A172 (cell line): Measurements from ENCODE around the gene TMEM178B. TPM values are rescaled to one million over a fixed set of nuclear protein-coding genes. Genes with fewer than 3 reads are reported as not detected.

Experiments
- DNase-seq: peaks from one replicate; pipeline ENCODE4 v3.0.0-alpha.2; 2015; ENCODE audit warnings: low spot score
- total RNA-seq: library from RNA; depleted of rRNA; stranded (reverse); fragments of >200 nt; shearing (Covaris generic); gene quantifications from 2 replicates; pipeline ENCODE4 v1.2.3, GENCODE V29; 2014

TMEM178B gene
- total RNA-seq, 1 experiment from 2014 or later: 0.50 TPM

DNA sequence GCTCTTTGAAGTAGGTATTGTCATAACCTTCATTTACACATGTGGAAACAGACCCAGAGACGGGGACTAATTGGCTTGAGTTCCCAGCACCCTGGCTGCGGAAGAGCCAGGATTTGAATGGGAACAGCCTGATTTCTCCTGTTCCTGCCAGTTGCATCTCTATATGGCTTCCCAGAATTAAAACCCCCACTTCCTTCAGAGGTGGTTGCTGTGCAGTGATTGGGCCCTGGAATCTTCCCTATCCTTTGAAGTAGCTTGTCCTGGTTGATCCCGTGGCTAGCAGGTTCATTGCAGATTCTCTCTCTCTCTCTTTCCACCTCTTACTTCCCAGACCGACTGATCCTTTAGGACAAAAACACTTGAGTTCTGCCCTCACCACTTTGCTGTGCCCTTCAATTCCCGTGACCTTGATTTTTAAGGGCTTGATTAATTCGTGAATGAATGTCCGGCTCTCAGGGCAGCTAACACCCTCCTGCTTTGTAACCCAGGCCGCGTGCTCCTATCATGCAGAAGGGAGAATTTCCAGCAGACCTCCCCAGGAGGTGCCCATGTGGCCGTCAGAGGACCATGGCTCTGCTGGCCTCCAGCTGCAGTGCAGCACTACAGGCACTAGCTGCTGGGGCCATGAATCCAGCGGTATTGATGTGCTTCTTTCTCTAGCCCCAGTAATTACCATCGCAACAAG lies 356.7 kb downstream of the TMEM178B start:
- DNase-seq: no peak

DNA sequence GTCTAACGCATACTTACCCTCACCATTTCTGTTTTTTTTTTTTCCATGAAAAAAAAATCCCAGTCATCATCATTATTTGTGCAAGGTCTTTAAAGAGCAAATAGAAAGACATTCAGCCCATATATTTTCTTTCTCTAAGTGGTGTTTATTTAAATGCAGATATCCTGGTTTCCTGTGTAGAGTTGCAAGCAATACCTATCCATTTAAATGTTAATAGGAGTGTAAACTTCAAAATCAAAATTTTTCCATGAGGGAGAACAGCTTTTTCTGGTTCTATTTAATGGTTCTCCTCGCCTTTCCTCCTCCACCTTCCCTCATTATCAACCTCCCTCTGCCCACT lies 357.2 kb downstream of the TMEM178B start:
- no peak for DNase-seq

DNA sequence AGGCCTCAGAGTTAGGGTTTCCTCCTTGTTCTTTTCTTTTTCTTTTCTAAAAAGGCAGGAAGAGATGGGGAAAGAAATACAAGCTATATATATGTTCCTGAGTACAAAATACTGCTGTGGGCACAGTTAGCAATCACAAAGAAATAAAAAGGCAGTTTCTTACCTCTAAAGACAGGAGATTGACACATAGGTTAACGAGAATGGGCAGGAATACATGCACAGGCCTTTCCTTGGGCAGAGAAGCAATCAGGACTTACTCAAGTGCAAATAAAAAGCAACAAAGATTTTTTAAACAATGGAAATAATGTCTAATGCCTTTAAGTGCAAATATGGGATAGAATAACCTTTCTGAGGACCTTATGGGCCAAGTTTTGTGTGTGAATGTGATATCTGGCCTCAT lies 357.8 kb downstream of the TMEM178B start:
- no peak for DNase-seq

DNA sequence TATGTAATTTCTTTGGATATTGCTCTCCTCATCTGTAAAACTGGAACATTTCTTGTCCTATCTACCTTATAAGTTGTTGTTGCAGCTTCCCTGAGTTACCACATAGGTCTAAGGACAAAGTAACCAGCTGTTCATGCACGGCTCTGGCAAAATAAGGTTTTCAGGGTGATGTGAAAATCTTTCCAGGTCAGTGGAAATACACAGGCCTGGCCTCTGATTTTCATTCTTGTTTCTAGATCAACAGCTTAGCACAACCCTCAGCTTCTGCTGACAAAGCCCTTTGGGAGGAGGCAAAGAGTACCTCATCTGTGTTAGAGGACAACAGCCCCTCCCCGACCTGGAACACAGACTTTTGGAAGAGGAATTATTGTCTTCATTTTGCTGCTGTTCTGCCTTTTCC lies 359.8 kb downstream of the TMEM178B start:
- no peak for DNase-seq

DNA sequence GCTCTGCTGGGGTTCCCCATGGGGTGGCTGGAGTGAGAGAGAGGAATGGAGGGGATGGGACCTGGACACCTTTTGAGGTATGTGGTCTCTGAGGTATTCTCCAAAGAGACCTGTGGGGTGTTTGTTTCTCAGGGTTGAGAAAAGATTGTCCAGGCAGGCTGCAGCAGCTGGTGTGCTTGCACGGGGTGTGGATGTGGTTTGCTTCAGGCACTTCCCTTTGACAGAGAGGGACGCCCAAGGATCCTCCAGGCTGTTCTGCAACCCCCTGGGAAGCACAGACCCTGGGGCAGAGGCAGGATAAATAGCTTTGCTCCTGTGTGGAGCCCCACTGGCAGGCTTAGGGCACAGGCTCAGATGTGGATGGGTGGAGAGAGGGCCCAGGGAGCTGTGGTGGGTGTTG lies 362.3 kb downstream of the TMEM178B start:
- DNase-seq: no peak

DNA sequence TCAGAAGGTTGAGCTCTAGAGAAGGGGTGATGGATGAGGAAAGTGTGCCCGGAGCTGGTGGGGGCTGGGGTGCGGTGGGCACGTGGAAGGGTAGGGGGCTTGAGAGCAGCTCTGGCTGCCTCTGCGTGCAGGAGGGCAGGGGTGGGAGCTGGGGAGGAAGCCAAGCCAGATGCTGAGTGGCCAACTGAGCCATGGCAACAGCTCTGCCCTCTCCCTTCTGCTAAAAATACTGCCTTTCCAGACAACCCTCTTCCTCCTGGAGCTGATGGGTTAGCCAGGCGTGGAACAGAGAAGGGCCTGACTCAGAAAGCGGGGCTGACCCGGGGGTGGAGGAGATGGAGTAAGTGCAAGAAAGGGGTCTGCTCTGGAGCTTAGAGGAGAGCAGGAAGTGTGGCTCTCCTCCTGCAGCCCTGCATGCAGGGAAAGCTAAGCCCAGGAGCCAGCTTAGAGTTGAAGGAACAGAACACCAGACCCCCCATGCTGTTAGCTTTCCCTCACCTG lies 362.8 kb downstream of the TMEM178B start:
- no peak for DNase-seq

DNA sequence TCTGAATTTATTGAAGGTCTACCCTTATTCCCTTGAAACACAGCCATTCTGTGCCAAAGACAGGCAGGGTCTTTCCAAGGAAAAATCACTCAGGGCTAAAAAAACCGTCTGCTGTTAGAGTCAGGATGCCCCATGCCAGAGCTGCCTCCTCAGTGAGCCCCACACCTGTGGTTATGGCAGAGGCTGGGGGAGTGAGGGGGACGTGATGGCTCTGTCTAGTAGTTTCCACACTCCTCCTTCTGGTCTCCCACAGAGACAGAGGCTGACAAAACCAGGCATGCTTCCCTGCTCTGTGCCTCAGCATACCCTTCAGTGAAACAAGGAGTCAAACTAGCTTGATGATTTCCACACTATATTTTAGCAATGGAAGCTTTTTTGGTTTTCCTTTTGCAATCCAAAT lies 365.3 kb downstream of the TMEM178B start:
- no peak for DNase-seq

DNA sequence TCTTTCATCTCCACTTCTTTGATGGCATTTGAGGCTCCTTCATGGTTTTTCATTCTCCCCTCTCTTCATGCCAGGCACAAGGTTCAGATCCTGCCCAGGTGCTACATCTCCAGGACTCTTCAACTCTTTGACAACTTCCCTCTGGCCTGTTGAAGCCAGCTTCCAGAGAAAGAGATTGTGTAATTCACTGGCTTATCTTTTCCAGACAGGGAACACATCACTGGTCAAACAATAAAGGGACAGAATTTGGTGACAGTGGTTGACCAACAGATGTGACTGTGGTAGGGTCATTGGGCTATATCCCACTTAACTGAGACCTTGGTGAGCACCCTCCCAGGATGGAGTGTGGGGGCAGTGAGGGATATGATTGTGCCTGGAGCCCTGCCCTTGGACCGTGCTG lies 365.9 kb downstream of the TMEM178B start:
- no peak for DNase-seq

DNA sequence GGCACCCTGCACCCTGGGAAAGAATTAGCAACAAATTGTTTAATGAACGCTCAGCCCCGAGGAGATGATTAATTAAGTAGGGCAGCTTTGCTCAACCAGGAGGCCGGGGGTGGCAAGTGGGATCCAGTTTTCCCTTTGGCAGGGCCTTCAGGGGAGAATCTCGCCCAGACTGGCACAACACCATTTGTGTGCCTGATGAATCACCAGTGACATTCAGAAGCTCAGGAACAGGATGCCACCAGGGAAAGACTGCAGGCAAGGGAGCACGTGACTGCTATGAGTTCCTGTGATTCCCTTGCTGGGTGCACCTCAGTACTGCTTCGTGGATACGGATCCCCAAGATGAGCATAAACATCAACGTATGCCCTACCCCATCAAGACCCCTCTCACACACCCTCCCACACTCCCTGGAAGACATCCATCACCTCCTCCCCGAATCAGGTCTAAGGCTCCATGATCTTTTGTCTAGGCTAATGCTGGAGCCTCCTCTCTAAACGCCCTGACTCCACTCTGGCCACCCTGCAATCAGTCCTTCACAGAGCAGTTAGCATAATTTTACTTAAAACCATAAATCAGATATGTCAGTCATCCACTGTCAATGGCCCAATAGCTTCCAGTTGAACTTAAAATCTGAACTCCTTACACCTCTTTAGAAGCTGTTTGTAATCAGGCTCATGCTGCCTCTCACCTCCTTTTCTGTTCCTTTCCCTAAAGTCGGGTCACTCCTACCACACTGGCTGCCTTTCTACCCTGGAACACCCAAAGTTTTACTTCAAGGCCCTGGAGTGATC lies 368.2 kb downstream of the TMEM178B start:
- DNase-seq: no peak

DNA sequence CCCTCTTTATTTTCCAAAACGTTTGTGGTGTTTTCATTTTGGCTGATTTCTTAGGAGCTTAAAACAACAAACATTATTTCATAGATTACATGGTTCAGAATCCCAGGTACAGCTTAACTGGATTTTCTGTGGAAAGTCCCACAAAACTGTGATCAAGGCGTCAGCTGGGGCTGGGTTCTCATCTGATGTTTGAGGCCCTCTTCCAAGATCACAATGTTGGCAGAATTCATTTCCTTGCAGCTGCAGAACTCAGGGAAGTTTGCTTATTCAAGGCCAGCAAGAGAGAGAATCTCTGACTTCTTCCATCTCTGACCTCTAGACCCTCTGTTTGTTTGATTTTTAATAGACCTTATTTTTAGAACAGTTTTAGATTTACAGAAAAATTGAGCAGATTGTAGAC lies 368.9 kb downstream of the TMEM178B start:
- no peak for DNase-seq

DNA sequence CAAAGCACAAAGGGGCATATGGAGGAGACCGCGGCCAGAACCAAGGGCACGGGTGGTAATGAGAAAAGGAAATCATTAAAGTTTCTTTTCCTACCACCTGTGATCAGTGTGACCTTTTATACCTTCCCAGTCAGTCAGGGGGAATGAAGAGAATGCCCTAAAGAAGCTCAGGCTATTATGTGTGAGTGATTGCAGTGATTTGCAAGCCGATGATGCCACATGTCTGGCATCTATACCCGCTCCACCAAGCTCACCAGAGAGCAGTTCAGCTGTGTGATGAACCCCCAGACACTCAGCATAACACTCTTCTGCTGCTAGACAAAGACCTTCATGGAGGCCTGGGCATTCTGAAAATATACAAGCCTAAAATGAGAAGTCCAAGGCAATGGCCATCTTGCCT lies 371.1 kb downstream of the TMEM178B start:
- no peak for DNase-seq

DNA sequence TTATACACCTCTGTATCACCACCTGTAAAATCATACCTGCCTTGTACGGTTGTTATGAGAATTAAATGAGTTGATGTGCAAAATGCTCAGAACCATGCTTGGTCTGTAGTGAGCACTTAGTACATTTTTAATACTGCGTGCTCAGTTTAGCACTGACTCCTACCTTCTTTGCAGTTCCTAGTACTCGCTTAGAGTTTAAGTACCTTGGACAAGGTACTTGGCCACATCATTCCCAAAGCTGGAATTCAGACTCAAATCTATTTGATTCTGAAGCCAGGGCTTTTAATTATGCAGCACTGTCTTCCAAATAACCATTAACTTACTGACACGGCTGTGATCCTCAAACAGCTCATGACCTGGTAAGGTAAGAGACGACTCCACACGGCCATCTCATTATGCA lies 377.4 kb downstream of the TMEM178B start:
- DNase-seq: no peak

DNA sequence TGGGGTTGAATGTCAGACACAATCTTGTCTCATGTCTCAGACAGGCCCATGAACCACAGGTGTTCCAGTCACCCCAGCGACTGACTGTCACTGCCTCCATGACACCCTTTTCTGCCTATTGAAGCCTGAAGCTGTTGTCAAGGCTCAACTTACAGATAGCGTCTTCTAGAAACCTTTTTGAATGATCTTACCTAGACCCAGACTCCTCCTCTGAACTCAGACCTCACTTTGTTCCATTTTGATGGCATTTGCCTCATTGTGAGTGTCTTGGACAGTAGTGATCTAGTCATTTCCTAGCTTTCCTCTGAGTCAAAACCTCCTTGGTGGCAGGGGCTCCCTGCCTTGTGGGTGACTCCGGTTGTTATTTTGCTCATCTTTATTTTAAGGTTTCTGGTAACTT lies 379.0 kb downstream of the TMEM178B start:
- no peak for DNase-seq

DNA sequence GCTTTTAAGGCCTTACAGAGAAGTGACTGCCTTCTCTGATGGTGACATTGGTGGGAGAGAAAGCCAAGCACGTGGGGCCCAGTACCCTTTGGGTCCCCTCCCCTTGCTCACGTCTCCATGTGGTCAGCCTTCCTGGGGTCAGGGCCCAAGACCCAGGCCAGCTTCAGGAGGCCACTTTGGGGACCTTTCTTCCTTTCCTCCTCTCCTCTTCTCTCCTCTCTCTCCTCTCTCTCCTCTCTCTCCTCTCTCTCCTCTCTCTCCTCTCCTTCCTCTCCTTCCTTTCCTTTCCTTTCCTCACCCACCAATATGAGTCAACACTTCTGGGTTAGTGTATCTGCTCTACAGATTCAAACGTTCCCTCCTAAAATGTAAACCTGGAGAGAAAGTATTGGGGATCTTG lies 380.5 kb downstream of the TMEM178B start:
- DNase-seq: no peak

DNA sequence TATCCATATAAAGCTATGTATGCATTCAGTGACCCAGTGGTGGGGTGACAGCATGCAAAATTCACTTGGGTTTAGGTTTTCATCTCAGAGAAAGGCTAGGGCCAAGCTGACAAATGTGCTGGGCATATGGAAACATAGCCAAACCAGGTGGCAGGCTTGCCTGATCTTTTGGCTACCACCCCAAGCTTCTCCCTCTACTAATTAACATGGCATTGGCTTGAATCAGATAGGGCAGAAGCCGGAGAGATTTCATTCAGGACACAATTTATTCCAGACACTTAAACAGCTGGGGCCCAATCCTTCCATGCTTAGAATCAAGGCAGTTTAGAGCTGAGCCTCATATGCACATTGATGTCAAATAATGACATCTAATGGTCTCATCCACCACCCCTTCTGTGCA lies 381.9 kb downstream of the TMEM178B start:
- no peak for DNase-seq

DNA sequence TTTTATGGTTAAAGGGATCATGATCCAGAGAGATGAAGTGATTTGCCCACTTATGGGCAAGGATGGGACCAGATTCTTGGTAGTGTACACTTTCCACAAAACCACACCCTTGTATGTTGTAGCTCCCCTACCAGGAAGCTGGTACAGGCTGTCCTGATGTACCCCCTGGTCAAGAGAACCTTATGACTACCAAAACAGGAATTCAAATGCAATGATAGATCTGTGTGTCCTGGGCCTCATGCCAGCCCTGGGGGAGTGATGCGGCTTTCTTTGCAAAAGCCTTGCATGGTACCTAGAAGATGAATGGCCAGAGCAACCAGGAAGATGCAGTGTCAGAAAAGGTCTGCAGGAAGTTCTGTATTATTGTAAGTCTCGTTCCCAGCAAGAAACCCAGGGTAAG lies 382.4 kb downstream of the TMEM178B start:
- no peak for DNase-seq

DNA sequence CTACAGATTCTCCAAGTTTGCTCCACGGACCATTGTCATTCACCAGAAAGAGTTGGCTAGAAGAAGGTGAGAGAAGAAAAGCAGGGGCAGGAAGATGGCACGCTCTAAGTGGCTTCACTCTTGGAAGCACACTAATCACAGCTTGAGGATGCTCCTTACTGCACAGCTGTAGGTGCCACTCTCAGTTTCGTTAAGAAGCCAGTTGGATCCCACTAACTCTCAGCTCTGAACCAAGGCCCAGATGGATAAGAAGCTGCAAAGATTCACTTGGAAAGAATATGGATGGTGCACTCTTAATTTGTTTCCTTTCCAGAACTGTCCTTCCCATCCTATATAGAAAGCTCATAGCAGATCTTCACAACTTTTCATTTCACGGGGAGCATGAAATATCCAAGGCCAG lies 382.8 kb downstream of the TMEM178B start:
- DNase-seq: no peak

DNA sequence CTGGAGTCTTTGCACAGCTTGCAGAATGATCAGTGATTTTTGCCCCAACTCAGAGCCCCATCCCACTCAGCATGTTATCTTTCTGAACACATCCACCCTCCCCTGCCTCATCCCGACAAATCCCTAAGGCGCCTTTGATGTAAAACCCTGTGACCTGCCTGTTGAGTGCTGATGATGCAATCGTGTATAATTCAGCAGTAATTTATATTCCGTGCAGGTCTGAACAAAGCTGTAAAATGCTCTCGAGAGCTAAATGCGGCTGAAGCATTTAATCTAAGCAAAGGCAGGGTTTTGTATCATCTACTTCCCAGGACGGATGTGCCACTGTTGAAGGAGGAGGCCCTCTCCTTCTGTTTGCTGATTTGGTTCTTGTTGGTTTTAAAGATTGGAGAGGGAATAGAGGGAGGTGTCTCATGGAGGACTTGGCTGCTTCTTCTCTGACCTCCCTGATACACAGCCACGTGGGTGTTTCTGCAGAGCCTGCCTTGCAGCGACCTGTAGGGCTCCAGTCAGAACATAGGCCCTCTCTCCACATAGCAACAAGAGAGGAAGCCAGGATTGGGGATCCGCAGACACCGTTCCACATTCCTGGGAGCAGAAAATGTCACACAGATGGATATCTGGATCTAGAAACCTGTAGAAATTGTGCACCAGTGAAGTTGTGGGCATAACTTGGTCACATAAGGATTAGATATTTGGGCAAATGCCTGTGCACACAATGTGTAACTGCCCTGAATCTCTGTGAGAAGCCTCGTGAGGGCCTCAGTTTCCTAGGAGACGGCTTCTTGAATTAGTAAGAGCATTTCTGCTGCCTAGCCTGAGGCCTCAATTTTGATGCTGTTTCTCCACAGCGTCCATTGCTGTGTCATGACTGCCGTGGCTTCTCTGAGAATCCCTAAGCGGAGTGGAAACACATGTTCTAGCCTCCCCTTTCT lies 387.2 kb downstream of the TMEM178B start:
- DNase-seq: no peak

DNA sequence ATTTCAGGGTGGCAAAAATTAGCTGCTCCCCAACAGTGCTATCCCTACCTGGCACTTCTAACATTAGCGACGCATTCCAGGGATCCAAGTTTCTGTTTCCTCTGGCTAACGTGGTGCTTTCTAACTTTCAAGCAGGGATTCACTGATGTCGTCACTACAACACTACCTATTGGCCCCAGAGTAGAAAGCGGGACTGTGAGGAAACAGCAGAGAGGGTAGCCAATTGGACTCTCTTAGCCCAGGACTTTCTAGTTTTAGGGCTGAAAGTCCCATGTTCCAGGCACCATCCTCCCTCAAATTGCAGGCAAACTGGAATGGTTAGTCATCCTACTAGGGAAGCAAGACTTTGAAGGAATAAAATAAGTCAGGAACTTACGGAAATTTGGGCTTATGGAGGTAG lies 388.1 kb downstream of the TMEM178B start:
- DNase-seq: no peak

DNA sequence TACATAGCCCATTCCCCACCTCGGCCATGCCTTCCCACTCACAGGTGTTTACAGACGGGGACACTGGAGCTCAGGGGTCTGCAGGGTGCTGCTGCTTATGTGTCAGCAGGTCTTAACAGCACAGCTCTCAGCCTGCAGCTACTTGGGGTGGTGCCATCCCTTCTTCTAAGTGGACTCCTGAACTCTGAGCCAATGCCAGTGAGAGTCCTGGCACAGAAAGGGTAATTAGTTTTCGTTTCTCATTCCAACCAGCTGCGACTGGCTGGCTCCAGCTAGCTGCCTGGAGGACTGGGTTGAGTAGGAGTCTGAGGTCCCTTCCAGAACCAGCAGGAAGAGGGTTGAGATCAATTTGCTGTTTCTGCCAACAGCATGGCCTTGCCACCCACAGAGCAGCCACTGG lies 389.1 kb downstream of the TMEM178B start:
- no peak for DNase-seq

DNA sequence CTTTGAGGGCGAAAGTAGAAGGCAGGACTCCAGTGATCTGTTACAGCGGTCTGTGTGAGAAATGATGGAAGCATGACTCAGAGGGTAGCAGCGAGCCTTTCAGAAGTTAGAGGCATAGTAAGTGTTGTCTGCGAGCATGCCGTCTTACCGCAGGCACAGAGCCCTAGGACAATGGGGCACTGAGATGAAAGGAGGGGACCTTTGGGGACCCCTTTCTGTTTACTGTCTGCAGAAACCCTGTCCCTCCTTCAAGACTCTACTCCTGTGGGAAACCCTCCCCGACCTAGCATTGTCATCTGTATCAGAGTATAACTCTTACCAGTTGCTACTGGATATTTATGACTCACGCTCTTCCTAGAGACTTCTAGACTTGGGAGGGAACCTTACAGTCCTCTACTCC lies 390.1 kb downstream of the TMEM178B start:
- DNase-seq: peak; percentile 58

DNA sequence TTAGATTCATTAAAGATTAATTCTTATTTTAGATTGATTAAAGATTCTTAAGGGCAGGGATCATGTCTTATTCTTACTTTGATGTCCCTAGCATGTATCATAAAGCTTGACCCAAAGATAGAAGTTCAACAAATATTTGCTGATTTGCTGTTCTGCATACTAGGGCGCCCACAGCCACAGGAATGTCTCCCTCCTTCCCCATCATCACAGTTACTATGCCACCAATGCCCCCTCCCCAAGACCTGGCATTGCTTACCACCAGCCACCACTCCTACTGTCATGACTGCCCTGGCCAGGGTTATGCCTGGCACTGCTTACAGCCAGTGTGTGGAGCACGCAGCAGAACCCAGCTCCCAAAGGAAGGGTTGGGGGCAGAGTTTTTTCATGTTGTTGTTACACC lies 390.7 kb downstream of the TMEM178B start:
- no peak for DNase-seq
